Fibroblast of pulmonary artery (primary cell): ENCODE measurements around the gene PHPT1.

Source experiments
- DNase-seq: peaks from one replicate; pipeline ENCODE4 v3.0.0-alpha.2; 2010; ENCODE audit warnings: low read depth
- H3K4me3 ChIP-seq: replicated peaks from 2 replicates; pipeline ENCODE4 v1.5.1; 2011; ENCODE audit warnings: low read depth, mild to moderate bottlenecking, control low read depth, low read length, moderate library complexity
- CTCF ChIP-seq: IDR thresholded peaks from 2 replicates; pipeline ENCODE4 v1.5.1; 2011; ENCODE audit warnings: mild to moderate bottlenecking, control low read depth, low read length, inconsistent platforms; ENCODE audit errors: missing control alignments

The PHPT1 gene

GRCh38 chr9:136805207-136805740 is 43.9 kb upstream of the PHPT1 start:
- TF ChIP-seq CTCF = no peak
- DNase-seq = no peak
- H3K4me3 ChIP-seq = no peak overlapping the region

DNA sequence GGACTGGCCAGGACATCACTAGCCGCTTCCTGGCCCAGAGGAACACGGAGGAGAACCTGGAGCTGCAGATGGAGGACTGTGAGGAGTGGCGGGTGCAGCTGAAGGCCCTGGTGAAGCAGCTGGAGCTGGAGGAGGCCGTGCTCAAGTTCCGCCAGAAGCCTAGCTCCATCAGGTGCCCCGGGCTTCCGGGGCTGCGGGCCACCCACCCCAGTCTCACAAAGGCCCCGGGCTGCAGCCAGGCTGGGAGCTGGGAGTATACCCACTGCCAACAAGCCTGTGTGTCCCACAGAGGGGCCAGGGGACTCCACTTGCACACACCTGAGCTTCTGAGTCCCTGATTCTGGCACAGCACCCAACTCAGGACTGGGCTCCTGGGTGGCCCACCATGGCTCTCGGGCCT is 43.1 kb upstream of the PHPT1 start:
- TF ChIP-seq CTCF = no peak
- DNase-seq = no peak
- H3K4me3 ChIP-seq = no peak overlapping the region

- DNase-seq = no peak
- H3K4me3 ChIP-seq = peak overlapping the region; percentile 77
- no peak for TF ChIP-seq CTCF
Observed at GRCh38 chr9:136806631-136807201, 42.5 kb upstream of the PHPT1 start.

GRCh38 chr9:136807281-136808074 is 41.7 kb upstream of the PHPT1 start, which contains the start of gene RABL6:
Gene RABL6 (plus strand): TSS chr9:136807948. CDS start chr9:136808197, 249 bp downstream.
- no peak for TF ChIP-seq CTCF
- DNase-seq = peak; percentile 67
- peak within 1 kb of the TSS; percentile 77 for H3K4me3 ChIP-seq

GRCh38 chr9:136808075-136808805 is 41.0 kb upstream of the PHPT1 start:
- peak overlapping the region; percentile 77 for H3K4me3 ChIP-seq
- no peak for TF ChIP-seq CTCF
- no peak for DNase-seq

DNA sequence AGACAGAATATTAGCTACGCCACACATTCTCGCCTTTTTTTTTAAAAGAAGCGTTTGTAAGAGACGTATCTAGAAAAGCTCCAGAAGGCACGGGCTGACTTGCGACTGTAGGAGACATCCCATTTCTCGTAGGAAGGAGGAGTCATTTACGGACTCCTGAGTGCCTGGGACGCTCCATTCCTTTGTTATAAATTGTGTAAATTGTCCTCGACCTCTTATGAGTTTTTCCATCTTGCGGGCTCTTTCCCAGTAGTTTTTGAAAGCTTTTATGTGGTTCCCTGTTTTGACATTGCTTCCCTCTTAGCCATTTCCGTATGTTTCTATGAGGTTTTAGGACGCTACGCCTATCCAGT is 40.4 kb upstream of the PHPT1 start:
- peak; percentile 55 for DNase-seq

More for the DNA sequence above, 40.4 kb upstream of the PHPT1 start:
- TF ChIP-seq CTCF = no peak
- peak overlapping the region; percentile 77 for H3K4me3 ChIP-seq
